Skin of body (tissue), 2 donors: ENCODE measurements around the gene TNNT1. TPM values are rescaled to one million over a fixed set of nuclear protein-coding genes. Genes with fewer than 3 reads are reported as not detected.
A peak's percentile ranks its signal among the peaks of the same experiment; 100 is the strongest.
"Not testable (repeated sequence)": the region's sequence is repeated elsewhere in the genome, so short reads cannot be mapped to it uniquely, and the experiment has no call there.

Experiments
- DNase-seq: peaks from one replicate; lab custom pipeline; 2025; lab: John Stamatoyannopoulos, UW
- total RNA-seq: library from RNA; depleted of rRNA; stranded (reverse); fragments of >200 nt; gene quantifications from one replicate; pipeline ENCODE4 v1.2.3, GENCODE V29; 2014

The TNNT1 gene
- total RNA-seq, 1 donor from 2014 or later: 65.7 TPM

- DNase-seq: no peak
These were observed 37.7 kb downstream of the TNNT1 start for GRCh38 chr19:55111238-55111831.

GRCh38 chr19:55109527-55110291, 39.3 kb downstream of the TNNT1 start:
- DNase-seq: no peak

- DNase-seq: not testable (repeated sequence)
These were observed 41.8 kb downstream of the TNNT1 start for GRCh38 chr19:55107252-55107651.

- DNase-seq: no peak
These were observed 42.4 kb downstream of the TNNT1 start for GRCh38 chr19:55106591-55106990.

GRCh38 chr19:55105237-55105636, 43.8 kb downstream of the TNNT1 start:
- no peak for DNase-seq

- no peak for DNase-seq
These were observed 45.8 kb downstream of the TNNT1 start for GRCh38 chr19:55103190-55103589.

- no peak for DNase-seq
These were observed 47.7 kb downstream of the TNNT1 start for GRCh38 chr19:55101261-55101660.

- peak; percentile 28 for DNase-seq
These were observed 49.2 kb downstream of the TNNT1 start for GRCh38 chr19:55099557-55100506.

GRCh38 chr19:55098716-55099556, 50.1 kb downstream of the TNNT1 start:
- DNase-seq: no peak

GRCh38 chr19:55097864-55098715, 50.9 kb downstream of the TNNT1 start:
- DNase-seq: no peak

- DNase-seq: no peak
These were observed 52.8 kb downstream of the TNNT1 start for GRCh38 chr19:55096061-55096701.

GRCh38 chr19:55095260-55096060, 53.5 kb downstream of the TNNT1 start:
- no peak for DNase-seq

GRCh38 chr19:55094456-55095259, 54.3 kb downstream of the TNNT1 start:
- DNase-seq: no peak

- no peak for DNase-seq
These were observed 56.3 kb downstream of the TNNT1 start for GRCh38 chr19:55092423-55093318.

GRCh38 chr19:55091955-55092354, 57.1 kb downstream of the TNNT1 start:
- DNase-seq: no peak

- no peak for DNase-seq
These were observed 57.7 kb downstream of the TNNT1 start for GRCh38 chr19:55091126-55091910.
